ENCODE measurements around the gene C11orf54. TPM values are rescaled to one million over a fixed set of nuclear protein-coding genes. Genes with fewer than 3 reads are reported as not detected.

C11orf54 gene
- total and polyA plus RNA-seq, 4 donors: 60.8 to 154 (median 114) TPM

GRCh38 chr11:93751001-93751400 is 9.5 kb downstream of the C11orf54 start:
- Histone ChIP-seq H3K4me3 (ENCODE audit: low read depth in 1 of 3, low read length in 3 of 3) (no peak overlapping the region), H3K36me3 (ENCODE audit: control insufficient read depth in 4 of 4, insufficient read depth in 3 of 4, low read depth in 1 of 4, low read length in 3 of 4) (peaks cover 7 to 42% (median 17%) of the 10 kb centered on the region in 4 donors)
- WGBS: 90% methylated on average over 1 of the region's 1 CpG

GRCh38 chr11:93753241-93753640 is 11.8 kb downstream of the C11orf54 start:
- WGBS: 77% methylated on average over 2 of the region's 2 CpGs
- H3K9ac ChIP-seq (ENCODE audit: low read depth in 1 of 2, low read length in 2 of 2): no peak overlapping the region
- no peak for TF ChIP-seq GABPA (IDR thresholded peaks at IDR 0.05 in 1 of 2, conservative IDR thresholded peaks at IDR 0.05 in 1 of 2)
- TF ChIP-seq, protein P1, sequence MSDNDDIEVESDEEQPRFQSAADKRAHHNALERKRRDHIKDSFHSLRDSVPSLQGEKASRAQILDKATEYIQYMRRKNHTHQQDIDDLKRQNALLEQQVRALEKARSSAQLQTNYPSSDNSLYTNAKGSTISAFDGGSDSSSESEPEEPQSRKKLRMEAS (IDR thresholded peaks at IDR 0.05): no peak
- no peak for TF ChIP-seq CTCF (IDR thresholded peaks at IDR 0.05; ENCODE audit: low read depth, low read length, missing input control)
- no peak for TF ChIP-seq FOXA2 (IDR thresholded peaks at IDR 0.05)
- no peak for TF ChIP-seq EGR1 (IDR thresholded peaks at IDR 0.05; ENCODE audit: low read depth in 2 of 2)
- no peak for TF ChIP-seq YY1 (IDR thresholded peaks at IDR 0.05)
- TF ChIP-seq RAD21 (IDR thresholded peaks at IDR 0.05): no peak
- TF ChIP-seq HNF4G (IDR thresholded peaks at IDR 0.05): peak; percentile 12
- TF ChIP-seq RXRA (IDR thresholded peaks at IDR 0.05): no peak
- TF ChIP-seq ATF3 (IDR thresholded peaks at IDR 0.05): no peak
- no peak for TF ChIP-seq TAF1 (conservative IDR thresholded peaks at IDR 0.05)
- TF ChIP-seq SP1 (IDR thresholded peaks at IDR 0.05): no peak
- peak; percentile 39 to 73 for TF ChIP-seq HNF4A (conservative IDR thresholded peaks at IDR 0.05)
- TF ChIP-seq, protein P2, sequence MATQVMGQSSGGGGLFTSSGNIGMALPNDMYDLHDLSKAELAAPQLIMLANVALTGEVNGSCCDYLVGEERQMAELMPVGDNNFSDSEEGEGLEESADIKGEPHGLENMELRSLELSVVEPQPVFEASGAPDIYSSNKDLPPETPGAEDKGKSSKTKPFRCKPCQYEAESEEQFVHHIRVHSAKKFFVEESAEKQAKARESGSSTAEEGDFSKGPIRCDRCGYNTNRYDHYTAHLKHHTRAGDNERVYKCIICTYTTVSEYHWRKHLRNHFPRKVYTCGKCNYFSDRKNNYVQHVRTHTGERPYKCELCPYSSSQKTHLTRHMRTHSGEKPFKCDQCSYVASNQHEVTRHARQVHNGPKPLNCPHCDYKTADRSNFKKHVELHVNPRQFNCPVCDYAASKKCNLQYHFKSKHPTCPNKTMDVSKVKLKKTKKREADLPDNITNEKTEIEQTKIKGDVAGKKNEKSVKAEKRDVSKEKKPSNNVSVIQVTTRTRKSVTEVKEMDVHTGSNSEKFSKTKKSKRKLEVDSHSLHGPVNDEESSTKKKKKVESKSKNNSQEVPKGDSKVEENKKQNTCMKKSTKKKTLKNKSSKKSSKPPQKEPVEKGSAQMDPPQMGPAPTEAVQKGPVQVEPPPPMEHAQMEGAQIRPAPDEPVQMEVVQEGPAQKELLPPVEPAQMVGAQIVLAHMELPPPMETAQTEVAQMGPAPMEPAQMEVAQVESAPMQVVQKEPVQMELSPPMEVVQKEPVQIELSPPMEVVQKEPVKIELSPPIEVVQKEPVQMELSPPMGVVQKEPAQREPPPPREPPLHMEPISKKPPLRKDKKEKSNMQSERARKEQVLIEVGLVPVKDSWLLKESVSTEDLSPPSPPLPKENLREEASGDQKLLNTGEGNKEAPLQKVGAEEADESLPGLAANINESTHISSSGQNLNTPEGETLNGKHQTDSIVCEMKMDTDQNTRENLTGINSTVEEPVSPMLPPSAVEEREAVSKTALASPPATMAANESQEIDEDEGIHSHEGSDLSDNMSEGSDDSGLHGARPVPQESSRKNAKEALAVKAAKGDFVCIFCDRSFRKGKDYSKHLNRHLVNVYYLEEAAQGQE (IDR thresholded peaks at IDR 0.05): no peak
- TF ChIP-seq JUND (IDR thresholded peaks at IDR 0.05): no peak
- TF ChIP-seq, protein P3, sequence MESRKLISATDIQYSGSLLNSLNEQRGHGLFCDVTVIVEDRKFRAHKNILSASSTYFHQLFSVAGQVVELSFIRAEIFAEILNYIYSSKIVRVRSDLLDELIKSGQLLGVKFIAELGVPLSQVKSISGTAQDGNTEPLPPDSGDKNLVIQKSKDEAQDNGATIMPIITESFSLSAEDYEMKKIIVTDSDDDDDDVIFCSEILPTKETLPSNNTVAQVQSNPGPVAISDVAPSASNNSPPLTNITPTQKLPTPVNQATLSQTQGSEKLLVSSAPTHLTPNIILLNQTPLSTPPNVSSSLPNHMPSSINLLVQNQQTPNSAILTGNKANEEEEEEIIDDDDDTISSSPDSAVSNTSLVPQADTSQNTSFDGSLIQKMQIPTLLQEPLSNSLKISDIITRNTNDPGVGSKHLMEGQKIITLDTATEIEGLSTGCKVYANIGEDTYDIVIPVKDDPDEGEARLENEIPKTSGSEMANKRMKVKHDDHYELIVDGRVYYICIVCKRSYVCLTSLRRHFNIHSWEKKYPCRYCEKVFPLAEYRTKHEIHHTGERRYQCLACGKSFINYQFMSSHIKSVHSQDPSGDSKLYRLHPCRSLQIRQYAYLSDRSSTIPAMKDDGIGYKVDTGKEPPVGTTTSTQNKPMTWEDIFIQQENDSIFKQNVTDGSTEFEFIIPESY (IDR thresholded peaks at IDR 0.05): no peak
- no peak for TF ChIP-seq NR2F2 (IDR thresholded peaks at IDR 0.05)
- no peaks in the 10 kb centered on the region for H3K9me3 ChIP-seq (ENCODE audit: control insufficient read depth in 4 of 4, low read length in 3 of 4)
- H3K27me3 ChIP-seq (ENCODE audit: control insufficient read depth in 4 of 4, insufficient read depth in 4 of 4, low read length in 3 of 4): no peaks in the 10 kb centered on the region
- no peak for DNase-seq (ENCODE audit: low spot score)
- H3K27ac ChIP-seq (ENCODE audit: low read depth in 1 of 2, low read length in 2 of 2): no peak overlapping the region
- H3K36me3 ChIP-seq (ENCODE audit: control insufficient read depth in 4 of 4, insufficient read depth in 3 of 4, low read depth in 1 of 4, low read length in 3 of 4): peaks cover 14 to 63% (median 38%) of the 10 kb centered on the region in 4 donors
- H3K4me1 ChIP-seq (ENCODE audit: control insufficient read depth in 4 of 4, insufficient read depth in 4 of 4, low read length in 3 of 4): peaks cover 0 to 3% (median 0%) of the 10 kb centered on the region in 4 donors
- no peak overlapping the region for H3K4me3 ChIP-seq (ENCODE audit: low read depth in 1 of 3, low read length in 3 of 3)

More at GRCh38 chr11:93751001-93751400, 9.5 kb downstream of the C11orf54 start:
- Histone ChIP-seq H3K4me1 (ENCODE audit: control insufficient read depth in 4 of 4, insufficient read depth in 4 of 4, low read length in 3 of 4) (peaks cover 0 to 9% (median 0%) of the 10 kb centered on the region in 4 donors), H3K9me3 (ENCODE audit: control insufficient read depth in 4 of 4, low read length in 3 of 4) (no peaks in the 10 kb centered on the region), H3K9ac (ENCODE audit: low read depth in 1 of 2, low read length in 2 of 2) (no peak overlapping the region), H3K27me3 (ENCODE audit: control insufficient read depth in 4 of 4, insufficient read depth in 4 of 4, low read length in 3 of 4) (no peaks in the 10 kb centered on the region), H3K27ac (ENCODE audit: low read depth in 1 of 2, low read length in 2 of 2) (no peak overlapping the region)
- no peak for TF ChIP-seq NR2F2 (IDR thresholded peaks at IDR 0.05)
- TF ChIP-seq GABPA (IDR thresholded peaks at IDR 0.05 in 1 of 2, conservative IDR thresholded peaks at IDR 0.05 in 1 of 2): no peak
- no peak for TF ChIP-seq CTCF (IDR thresholded peaks at IDR 0.05; ENCODE audit: low read depth, low read length, missing input control)
- DNase-seq (ENCODE audit: low spot score): no peak

All from liver (tissue), 9 donors.